Prostate gland (tissue), 2 donors: ENCODE measurements around the gene UPP1. TPM values are rescaled to one million over a fixed set of nuclear protein-coding genes. Genes with fewer than 3 reads are reported as not detected.

Experiments used
- DNase-seq: peaks from one replicate; pipeline ENCODE4 v3.0.0-alpha.2; 2019; ENCODE audit warnings: low spot score
- H3K27ac ChIP-seq, 2 donors: fragments of 200-600 bp; sonication (generic); 2 replicates each; pipeline ENCODE4 v1.5.1; 2017 to 2019
- H3K27me3 ChIP-seq: fragments of 200-600 bp; sonication (generic); replicated peaks from 2 replicates; pipeline ENCODE4 v1.5.1; 2019; ENCODE audit not compliant: insufficient read depth
- H3K36me3 ChIP-seq, 2 donors: fragments of 200-600 bp; sonication (generic); 1 replicate in 1 of 2; 2 replicates in 1 of 2; pipeline versions ENCODE4 v1.5.1 to v1.8.1; 2017 to 2019
- H3K4me1 ChIP-seq: fragments of 200-600 bp; sonication (generic); replicated peaks from 2 replicates; pipeline ENCODE4 v1.5.1; 2019
- H3K4me3 ChIP-seq, 2 donors: fragments of 200-600 bp; sonication (generic); 2 replicates each; pipeline ENCODE4 v1.5.1; 2017 to 2019
- H3K9me3 ChIP-seq: fragments of 200-600 bp; sonication (generic); 2 replicates; pipeline ENCODE4 v1.5.1; 2017
- POLR2A ChIP-seq: fragments of 450-650 bp; IDR thresholded peaks from one replicate; pipeline ENCODE4 v1.6.1; 2016; ENCODE audit warnings: antibody characterized with exemption, mild to moderate bottlenecking
- POLR2AphosphoS5 ChIP-seq: sonication (generic); formaldehyde crosslinking; IDR thresholded peaks from one replicate; pipeline ENCODE4 v1.6.1; 2017; ENCODE audit warnings: antibody characterized with exemption
- WGBS: methylation state at CpG from one replicate; pipeline ENCODE4 v1.1.5; 2018; 5-methylcytosine and 5-hydroxymethylcytosine counted together
- intact Hi-C: fragments of 100-400 bp; cut with DNase I; formaldehyde crosslinking; loops from one replicate; pipeline ENCODE4 v1.14.2; 2022
- total RNA-seq, 2 donors: library from RNA; depleted of rRNA; stranded (reverse); fragments of >200 nt; gene quantifications; one replicate each; pipeline ENCODE4 v1.1.0, GENCODE V29; 2016
- TF ChIP-seq, protein P1 (sequence below), 4 experiments: fragments of 200-600 bp in 2 of 4; fragments of 450-650 bp in 2 of 4; sonication (generic) in 2 of 4; IDR thresholded peaks; 1 replicate in 3 of 4; 2 replicates in 1 of 4; pipeline ENCODE4 v1.5.1; 2016 to 2019; ENCODE audit warnings: antibody characterized with exemption in 4 of 4, mild to moderate bottlenecking in 2 of 4, moderate library complexity in 2 of 4

UPP1 gene
- total RNA-seq, 2 donors from 2014 or later: 4.9 to 13.0 TPM

GRCh38 chr7:48088559-48089045 lies 463 bp upstream of the UPP1 start:
- Histone ChIP-seq H3K27ac (peak overlapping the region; percentile 68 to 78), H3K36me3 (peaks cover 0 to 4% of the 10 kb centered on the region in 2 donors), H3K4me3 (peak overlapping the region; percentile 65 to 71), H3K9me3 (no peaks in the 10 kb centered on the region), H3K27me3 (no peaks in the 10 kb centered on the region), H3K4me1 (no peaks in the 10 kb centered on the region)
- peak; percentile 52 for DNase-seq
- 1% methylated on average over 18 of the region's 25 CpGs for WGBS
- intact Hi-C loops: no loop called here
- TF ChIP-seq, protein P1, sequence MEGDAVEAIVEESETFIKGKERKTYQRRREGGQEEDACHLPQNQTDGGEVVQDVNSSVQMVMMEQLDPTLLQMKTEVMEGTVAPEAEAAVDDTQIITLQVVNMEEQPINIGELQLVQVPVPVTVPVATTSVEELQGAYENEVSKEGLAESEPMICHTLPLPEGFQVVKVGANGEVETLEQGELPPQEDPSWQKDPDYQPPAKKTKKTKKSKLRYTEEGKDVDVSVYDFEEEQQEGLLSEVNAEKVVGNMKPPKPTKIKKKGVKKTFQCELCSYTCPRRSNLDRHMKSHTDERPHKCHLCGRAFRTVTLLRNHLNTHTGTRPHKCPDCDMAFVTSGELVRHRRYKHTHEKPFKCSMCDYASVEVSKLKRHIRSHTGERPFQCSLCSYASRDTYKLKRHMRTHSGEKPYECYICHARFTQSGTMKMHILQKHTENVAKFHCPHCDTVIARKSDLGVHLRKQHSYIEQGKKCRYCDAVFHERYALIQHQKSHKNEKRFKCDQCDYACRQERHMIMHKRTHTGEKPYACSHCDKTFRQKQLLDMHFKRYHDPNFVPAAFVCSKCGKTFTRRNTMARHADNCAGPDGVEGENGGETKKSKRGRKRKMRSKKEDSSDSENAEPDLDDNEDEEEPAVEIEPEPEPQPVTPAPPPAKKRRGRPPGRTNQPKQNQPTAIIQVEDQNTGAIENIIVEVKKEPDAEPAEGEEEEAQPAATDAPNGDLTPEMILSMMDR (IDR thresholded peaks at IDR 0.05): no peak
- TF ChIP-seq POLR2A (no peak), POLR2AphosphoS5 (peak; percentile 25)

- H3K27me3 ChIP-seq: no peaks in the 10 kb centered on the region
- DNase-seq: no peak
- peak overlapping the region; percentile 65 to 71 for H3K4me3 ChIP-seq
- TF ChIP-seq, protein P1 (IDR thresholded peaks at IDR 0.05): no peak
- TF ChIP-seq POLR2AphosphoS5: no peak
- no peak for TF ChIP-seq POLR2A
- H3K27ac ChIP-seq: peak overlapping the region; percentile 68 to 78
- intact Hi-C loops: no loop called here
- H3K4me1 ChIP-seq: no peaks in the 10 kb centered on the region
- WGBS: 48% methylated on average over 28 of the region's 28 CpGs
- H3K9me3 ChIP-seq: no peaks in the 10 kb centered on the region
- H3K36me3 ChIP-seq: peaks cover 0 to 4% of the 10 kb centered on the region in 2 donors
Observed at GRCh38 chr7:48090095-48090805, 1.2 kb downstream of the UPP1 start.

DNA sequence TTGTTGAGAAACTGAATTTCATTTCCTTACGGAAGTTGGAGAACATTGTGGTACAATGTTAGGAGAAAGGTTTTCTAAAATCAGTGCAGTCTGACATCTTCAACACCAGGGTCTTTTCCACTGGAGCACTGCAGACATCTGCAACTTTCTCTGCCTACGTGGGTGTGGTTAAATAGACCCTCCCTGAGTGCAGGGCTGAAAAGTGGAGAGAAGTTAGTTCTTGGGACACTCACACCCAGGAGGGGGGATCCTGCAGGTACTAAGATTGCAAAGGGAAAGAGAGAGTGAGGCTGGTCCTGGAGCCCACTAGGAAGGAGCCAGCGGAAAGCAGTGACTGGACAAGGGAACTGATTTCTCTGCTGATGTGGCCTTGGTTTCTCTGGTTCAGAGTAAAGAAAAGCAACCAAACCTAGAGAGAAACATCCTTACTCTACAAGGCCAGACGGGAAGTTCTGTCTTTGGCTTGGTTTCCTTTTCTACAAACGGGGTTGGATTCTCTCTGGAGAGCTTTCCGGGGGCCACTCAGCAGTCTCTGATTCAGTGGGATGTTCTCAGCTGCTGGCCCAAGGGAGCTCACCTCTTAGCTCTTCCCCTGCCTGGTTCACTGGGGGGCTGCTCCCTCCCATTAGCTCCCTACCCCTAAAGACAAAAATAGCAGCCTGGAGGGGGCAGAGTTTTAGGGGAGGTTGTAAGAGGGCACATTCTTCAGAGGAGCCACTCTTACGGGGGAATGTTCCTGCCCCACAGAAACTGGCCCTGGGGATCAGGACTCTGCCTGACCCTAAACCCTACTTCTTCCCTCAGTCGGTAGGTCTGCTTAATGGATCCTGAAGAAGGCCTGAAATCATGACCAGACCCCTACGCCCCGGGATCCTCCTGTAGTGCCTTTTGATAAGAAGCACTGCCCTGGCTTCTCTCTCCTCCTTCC lies 2.7 kb downstream of the UPP1 start:
- intact Hi-C loops: no loop called here
- no peaks in the 10 kb centered on the region for H3K9me3 ChIP-seq
- H3K4me3 ChIP-seq: no peak overlapping the region
- 82% methylated on average over 10 of the region's 10 CpGs for WGBS
- TF ChIP-seq, protein P1 (IDR thresholded peaks at IDR 0.05): no peak
- TF ChIP-seq POLR2A (no peak), POLR2AphosphoS5 (no peak)
- H3K36me3 ChIP-seq: peaks cover 0 to 4% of the 10 kb centered on the region in 2 donors
- no peaks in the 10 kb centered on the region for H3K27me3 ChIP-seq
- DNase-seq: no peak
- no peaks in the 10 kb centered on the region for H3K4me1 ChIP-seq
- H3K27ac ChIP-seq: no peak overlapping the region

GRCh38 chr7:48094861-48095293 lies 5.8 kb downstream of the UPP1 start:
- Histone ChIP-seq H3K9me3 (no peaks in the 10 kb centered on the region), H3K27me3 (no peaks in the 10 kb centered on the region), H3K27ac (no peak overlapping the region), H3K4me3 (no peak overlapping the region), H3K36me3 (peaks cover 0 to 4% of the 10 kb centered on the region in 2 donors), H3K4me1 (no peaks in the 10 kb centered on the region)
- WGBS: 84% methylated on average over 3 of the region's 3 CpGs
- intact Hi-C loops: no loop called here
- TF ChIP-seq POLR2AphosphoS5 (no peak), POLR2A (no peak)
- TF ChIP-seq, protein P1 (IDR thresholded peaks at IDR 0.05): no peak
- DNase-seq: no peak
